ACHN (cell line): ENCODE data around the gene TMEM255A.

Source experiments
- DNase-seq: peaks from one replicate; pipeline ENCODE4 v3.0.0-alpha.2; 2015
- in situ Hi-C: cut with HindIII; loops from 2 replicates; pipeline ENCODE4 v1.10.0; 2017; ENCODE audit warnings: low sequenced_read_pairs, low pct_ligation_motif_present, low pct_unique_long_range_greater_than_20kb

The TMEM255A gene

GRCh38 chrX:120281761-120282160 lies 29.5 kb downstream of the TMEM255A start:
- in situ Hi-C loops: no loop called here
- DNase-seq: no peak

- in situ Hi-C loops: no loop called here
- DNase-seq: no peak
These were observed 30.1 kb downstream of the TMEM255A start for GRCh38 chrX:120281021-120281624.

DNA sequence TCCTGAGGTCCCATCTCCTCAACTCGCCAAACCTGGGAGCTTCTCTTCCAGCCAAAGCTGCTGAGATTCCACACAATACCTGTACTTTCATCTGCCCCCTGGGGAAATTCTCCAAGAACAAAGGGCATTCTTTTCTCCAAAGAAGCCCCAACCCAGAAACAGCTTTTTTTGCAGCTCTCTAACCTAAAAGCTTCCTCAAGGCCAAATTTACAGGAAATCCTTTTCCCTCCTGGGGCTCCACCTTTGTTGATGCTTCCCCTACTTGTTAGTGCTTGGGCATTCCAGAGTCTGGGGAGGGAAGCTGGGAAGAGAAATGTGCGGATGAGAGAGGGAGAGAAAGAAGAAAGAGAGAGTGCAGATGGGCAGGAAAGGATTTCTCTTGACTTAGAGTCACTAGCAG lies 36.3 kb downstream of the TMEM255A start:
- DNase-seq: no peak
- in situ Hi-C loops: no loop called here

- no peak for DNase-seq
- in situ Hi-C loops: no loop called here
These were observed 37.1 kb downstream of the TMEM255A start for GRCh38 chrX:120274145-120274544.

DNA sequence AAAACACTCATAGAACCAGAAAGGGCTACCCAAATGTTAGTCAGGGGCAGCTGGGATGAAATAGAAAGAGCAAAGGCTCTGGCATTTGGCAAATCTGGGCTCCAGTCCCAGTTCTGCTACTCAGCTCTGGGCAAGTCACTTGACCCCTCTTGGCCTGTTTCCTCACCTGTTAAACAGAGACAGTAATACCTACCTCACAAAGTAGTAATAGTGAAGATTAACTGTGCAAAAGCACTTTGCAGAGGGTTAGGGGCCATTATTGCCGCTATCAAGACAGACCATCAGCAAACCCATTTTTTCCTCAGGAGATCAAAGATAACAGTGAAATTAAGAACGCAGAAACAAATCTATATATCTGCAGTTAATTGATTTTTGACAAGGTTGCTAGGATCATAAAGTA lies 40.0 kb downstream of the TMEM255A start:
- DNase-seq: no peak
- in situ Hi-C loops: no loop called here

- in situ Hi-C loops: no loop called here
These were observed 40.7 kb downstream of the TMEM255A start for GRCh38 chrX:120270567-120270966.

GRCh38 chrX:120269373-120270035 lies 41.8 kb downstream of the TMEM255A start:
- in situ Hi-C loops: no loop called here
- DNase-seq: no peak

More at GRCh38 chrX:120270567-120270966, 40.7 kb downstream of the TMEM255A start:
- no peak for DNase-seq

DNA sequence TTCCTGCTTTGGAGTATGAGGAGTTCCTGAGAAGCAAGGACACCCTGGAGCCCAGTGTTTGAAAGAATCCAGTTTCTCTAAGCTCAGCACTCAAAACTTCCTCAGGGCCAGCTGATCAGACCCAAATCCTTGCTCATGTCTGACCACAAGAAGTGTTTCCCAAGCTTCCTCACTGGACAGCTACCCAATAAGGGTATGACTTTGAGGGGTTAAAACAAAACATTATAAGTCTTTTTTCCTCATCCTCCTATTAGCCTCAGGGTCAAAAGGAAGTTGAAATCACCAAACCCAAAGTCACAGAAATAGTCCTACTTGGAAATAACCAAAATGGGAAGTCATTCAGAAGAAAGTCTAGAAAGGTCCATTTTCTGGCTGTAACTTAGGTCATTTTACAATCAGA lies 46.9 kb downstream of the TMEM255A start:
- no peak for DNase-seq
- in situ Hi-C loops: no loop called here

- in situ Hi-C loops: no loop called here
- no peak for DNase-seq
These were observed 48.2 kb downstream of the TMEM255A start for GRCh38 chrX:120262859-120263708.

DNA sequence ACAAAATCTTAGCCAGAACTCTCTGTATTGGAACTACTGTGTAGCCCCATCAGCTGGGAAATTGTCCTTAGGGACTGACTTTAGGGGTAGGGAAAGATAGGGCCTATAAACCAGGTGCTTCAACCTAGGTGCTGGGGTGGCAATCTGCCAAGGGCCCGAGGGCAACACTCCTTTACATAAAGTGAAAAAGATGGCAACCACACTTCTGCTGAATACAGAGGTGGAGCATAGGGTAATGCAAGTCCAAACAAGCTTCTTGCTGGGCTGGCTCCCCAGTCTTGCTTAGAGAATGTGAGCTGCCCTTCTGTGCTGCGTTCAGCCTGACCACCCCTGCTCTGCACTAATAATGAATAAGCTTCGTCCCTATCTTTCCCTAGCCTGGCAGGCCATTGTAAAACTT lies 50.9 kb downstream of the TMEM255A start:
- in situ Hi-C loops: no loop called here
- DNase-seq: no peak

- in situ Hi-C loops: no loop called here
- no peak for DNase-seq
These were observed 57.5 kb downstream of the TMEM255A start for GRCh38 chrX:120253784-120254183.

GRCh38 chrX:120251471-120252011 lies 59.7 kb downstream of the TMEM255A start:
- peak; percentile 9 for DNase-seq
- in situ Hi-C loops: no loop called here

- DNase-seq: peak; percentile 89
- in situ Hi-C loops: no loop called here
These were observed 60.6 kb downstream of the TMEM255A start, which contains the start of gene ZBTB33 for GRCh38 chrX:120250522-120251271. ZBTB33 (plus strand) TSS chrX:120250812; CDS start chrX:120253416, 2,604 bp downstream.

GRCh38 chrX:120244735-120245498 lies 66.3 kb downstream of the TMEM255A start:
- in situ Hi-C loops: no loop called here
- DNase-seq: peak; percentile 73

GRCh38 chrX:120244395-120244734 lies 66.9 kb downstream of the TMEM255A start:
- no peak for DNase-seq
- in situ Hi-C loops: no loop called here

GRCh38 chrX:120242813-120243212 lies 68.4 kb downstream of the TMEM255A start:
- DNase-seq: no peak
- in situ Hi-C loops: no loop called here

GRCh38 chrX:120238933-120239332 lies 72.3 kb downstream of the TMEM255A start:
- in situ Hi-C loops: no loop called here
- DNase-seq: no peak
